Islet precursor cell (in vitro differentiated cells): Measurements from ENCODE around the gene XYLB.
"Not testable (repeated sequence)": the region's sequence is repeated elsewhere in the genome, so short reads cannot be mapped to it uniquely, and the experiment has no call there.

Experiments
- DNase-seq: peaks from one replicate; pipeline ENCODE4 v3.0.0-alpha.2; 2018

XYLB gene

GRCh38 chr3:38346587-38347410, at the start of gene XYLB:
TSS of gene XYLB (plus strand) at chr3:38346785. CDS start at chr3:38346869, 84 bp downstream.
- peak; percentile 89 for DNase-seq

- DNase-seq, result not testable (repeated sequence)
Observed at GRCh38 chr3:38297053-38297452, 49.5 kb upstream of the XYLB start.

- no peak for DNase-seq
Observed at GRCh38 chr3:38297537-38297936, 49.0 kb upstream of the XYLB start.

- no peak for DNase-seq
Observed at GRCh38 chr3:38297947-38298711, 48.5 kb upstream of the XYLB start.

GRCh38 chr3:38306941-38307340, 39.6 kb upstream of the XYLB start:
- DNase-seq, result no peak

- DNase-seq, result no peak
Observed at GRCh38 chr3:38307599-38307998, 39.0 kb upstream of the XYLB start.

GRCh38 chr3:38308456-38308855, 38.1 kb upstream of the XYLB start:
- DNase-seq, result no peak

- DNase-seq, result no peak
Observed at GRCh38 chr3:38311476-38311875, 35.1 kb upstream of the XYLB start.

GRCh38 chr3:38311941-38312340, 34.6 kb upstream of the XYLB start:
- no peak for DNase-seq

- no peak for DNase-seq
Observed at GRCh38 chr3:38312356-38312755, 34.2 kb upstream of the XYLB start.

- DNase-seq, result no peak
Observed at GRCh38 chr3:38313263-38313662, 33.3 kb upstream of the XYLB start.

- DNase-seq, result no peak
Observed at GRCh38 chr3:38313695-38314094, 32.9 kb upstream of the XYLB start.

GRCh38 chr3:38314112-38314763, 32.3 kb upstream of the XYLB start:
- peak; percentile 54 for DNase-seq

- DNase-seq, result no peak
Observed at GRCh38 chr3:38314764-38315487, 31.7 kb upstream of the XYLB start.

GRCh38 chr3:38315488-38316230, 30.9 kb upstream of the XYLB start:
- no peak for DNase-seq

GRCh38 chr3:38316356-38317191, 30.0 kb upstream of the XYLB start:
- no peak for DNase-seq

- DNase-seq, result no peak
Observed at GRCh38 chr3:38317192-38317759, 29.3 kb upstream of the XYLB start.

GRCh38 chr3:38318766-38319671, 27.6 kb upstream of the XYLB start:
- peak; percentile 50 for DNase-seq

GRCh38 chr3:38320638-38321037, 25.9 kb upstream of the XYLB start:
- DNase-seq, result not testable (repeated sequence)

- DNase-seq, result no peak
Observed at GRCh38 chr3:38323060-38323459, 23.5 kb upstream of the XYLB start.
